Neural cell (in vitro differentiated cells): ENCODE data around the gene NRG2. TPM values are rescaled to one million over a fixed set of nuclear protein-coding genes. Genes with fewer than 3 reads are reported as not detected.

Source experiments
- H2AFZ ChIP-seq: fragments of 200-600, 300-800 bp; sonication (generic), shearing (Covaris generic); 2 replicates; pipeline ENCODE4 v1.6.0; 2014; ENCODE audit warnings: low read depth, mild to moderate bottlenecking, antibody characterized with exemption, low read length, moderate library complexity
- H3F3A ChIP-seq: fragments of 200-600 bp; shearing (Covaris generic); 2 replicates; pipeline ENCODE4 v1.6.1; 2016; ENCODE audit warnings: mild to moderate bottlenecking, moderate library complexity, mixed read lengths, antibody characterized with exemption, low read length; ENCODE audit not compliant: insufficient read depth, poor library complexity, severe bottlenecking
- H3K27ac ChIP-seq: fragments of 200-600, 300-800 bp; sonication (generic), shearing (Covaris generic); 2 replicates; pipeline ENCODE4 v1.5.1; 2014; ENCODE audit warnings: mild to moderate bottlenecking, low read length, moderate library complexity
- H3K27me3 ChIP-seq: fragments of 300-800, 200-600 bp; sonication (generic), shearing (Covaris generic); 2 replicates; pipeline ENCODE4 v1.6.0; 2014; ENCODE audit warnings: mild to moderate bottlenecking, low read depth, low read length, moderate library complexity; ENCODE audit not compliant: insufficient read depth
- H3K36me3 ChIP-seq: fragments of 300-800, 200-600 bp; sonication (generic), shearing (Covaris generic); 2 replicates; pipeline ENCODE4 v1.5.1; 2014; ENCODE audit warnings: mild to moderate bottlenecking, antibody characterized with exemption, low read length, moderate library complexity; ENCODE audit not compliant: insufficient read depth
- H3K4me2 ChIP-seq: fragments of 300-800, 200-600 bp; sonication (generic), shearing (Covaris generic); 2 replicates; pipeline ENCODE4 v1.6.0; 2014; ENCODE audit warnings: mild to moderate bottlenecking, low read length
- H3K4me3 ChIP-seq: fragments of 300-800, 200-600 bp; sonication (generic), shearing (Covaris generic); 2 replicates; pipeline ENCODE4 v1.5.1; 2014; ENCODE audit warnings: mild to moderate bottlenecking, low read length, moderate library complexity
- H3K79me2 ChIP-seq: fragments of 200-600 bp; shearing (Covaris generic); replicated peaks from 2 replicates; pipeline ENCODE4 v1.6.0; 2014; ENCODE audit warnings: mild to moderate bottlenecking, low read length, moderate library complexity; ENCODE audit not compliant: insufficient read depth
- H3K9ac ChIP-seq: fragments of 300-800, 200-600 bp; sonication (generic), shearing (Covaris generic); 2 replicates; pipeline ENCODE4 v1.6.1; 2016; ENCODE audit warnings: mild to moderate bottlenecking, low read length, mixed read lengths
- H3K9me2 ChIP-seq: fragments of 200-600 bp; shearing (Covaris generic); 2 replicates; pipeline ENCODE4 v1.6.1; 2016; ENCODE audit warnings: mild to moderate bottlenecking, low read length, mixed read lengths; ENCODE audit not compliant: insufficient read depth
- H3K9me3 ChIP-seq: fragments of 200-600, 300-800 bp; sonication (generic), shearing (Covaris generic); 2 replicates; pipeline ENCODE4 v1.6.1; 2016; ENCODE audit warnings: mild to moderate bottlenecking, mixed run types, low read length, moderate library complexity, mixed read lengths
- H4K20me1 ChIP-seq: fragments of 200-600 bp; shearing (Covaris generic); 2 replicates; pipeline ENCODE4 v1.6.1; 2016; ENCODE audit warnings: mild to moderate bottlenecking, mixed run types; ENCODE audit not compliant: insufficient read depth
- CTCF ChIP-seq: fragments of 450-650 bp; IDR thresholded peaks from 2 replicates; pipeline ENCODE4 v1.5.1; 2014; ENCODE audit warnings: antibody characterized with exemption, mild to moderate bottlenecking, moderate library complexity; ENCODE audit not compliant: poor library complexity, severe bottlenecking
- EP300 ChIP-seq: fragments of 450-650 bp; conservative IDR thresholded peaks from 2 replicates; pipeline ENCODE4 v1.6.1; 2014; ENCODE audit warnings: antibody characterized with exemption, mild to moderate bottlenecking, moderate library complexity; ENCODE audit not compliant: poor library complexity, severe bottlenecking
- EZH2 ChIP-seq: fragments of 200-600, 300-800 bp; shearing (Covaris generic), sonication (generic); IDR thresholded peaks from 2 replicates; pipeline ENCODE4 v1.6.1; 2014; ENCODE audit warnings: antibody characterized with exemption, low read length, borderline replicate concordance, mild to moderate bottlenecking; ENCODE audit not compliant: insufficient read depth, poor library complexity, severe bottlenecking
- MXI1 ChIP-seq: fragments of 450-650 bp; conservative IDR thresholded peaks from 2 replicates; pipeline ENCODE4 v1.6.1; 2014; ENCODE audit warnings: antibody characterized with exemption, mild to moderate bottlenecking; ENCODE audit not compliant: poor library complexity, severe bottlenecking
- POLR2AphosphoS5 ChIP-seq: IDR thresholded peaks from 2 replicates; pipeline ENCODE4 v1.6.1; 2012
- RAD21 ChIP-seq: fragments of 450-650 bp; conservative IDR thresholded peaks from 2 replicates; pipeline ENCODE4 v1.6.1; 2014; ENCODE audit warnings: antibody characterized with exemption, mild to moderate bottlenecking, moderate library complexity
- REST ChIP-seq: IDR thresholded peaks from 2 replicates; pipeline ENCODE4 v1.6.1; 2012; ENCODE audit warnings: borderline replicate concordance
- SMC3 ChIP-seq: fragments of 450-650 bp; conservative IDR thresholded peaks from 2 replicates; pipeline ENCODE4 v1.6.1; 2014; ENCODE audit warnings: antibody characterized with exemption, mild to moderate bottlenecking, moderate library complexity; ENCODE audit not compliant: poor library complexity
- TAF1 ChIP-seq: IDR thresholded peaks from 2 replicates; pipeline ENCODE4 v1.6.1; 2012; ENCODE audit warnings: low read depth
- polyA plus RNA-seq: library from polyadenylated mRNA; depleted of rRNA; stranded (reverse); fragments of >200 nt; gene quantifications from 2 replicates; pipeline ENCODE4 v1.2.3, GENCODE V29; 2014

NRG2 gene
- polyA plus RNA-seq, 1 donor from 2014 or later = 5.4 TPM

- Histone ChIP-seq H3K9ac (no peak overlapping the region), H3K27ac (no peak overlapping the region), H3K79me2 (no peaks in the 10 kb centered on the region), H3K4me2 (no peak overlapping the region), H3K27me3 (no peaks in the 10 kb centered on the region), H3K9me3 (no peaks in the 10 kb centered on the region), H3K36me3 (no peaks in the 10 kb centered on the region), H2AFZ (no peak overlapping the region), H3F3A (no peaks in the 10 kb centered on the region), H3K4me3 (no peak overlapping the region), H3K9me2 (no peaks in the 10 kb centered on the region), H4K20me1 (no peaks in the 10 kb centered on the region)
- no peak for TF ChIP-seq RAD21
- TF ChIP-seq SMC3 = no peak
- TF ChIP-seq EP300 = no peak
- TF ChIP-seq TAF1 = no peak
- TF ChIP-seq CTCF = no peak
- TF ChIP-seq POLR2AphosphoS5 = no peak
- no peak for TF ChIP-seq EZH2
- TF ChIP-seq REST = no peak
- no peak for TF ChIP-seq MXI1
Observed at GRCh38 chr5:140027807-140028206, 15.3 kb downstream of the NRG2 start.

- no peaks in the 10 kb centered on the region for H3K36me3 ChIP-seq
- no peaks in the 10 kb centered on the region for H3K9me2 ChIP-seq
- no peaks in the 10 kb centered on the region for H4K20me1 ChIP-seq
- H3K27ac ChIP-seq = no peak overlapping the region
- no peaks in the 10 kb centered on the region for H3F3A ChIP-seq
- H3K4me3 ChIP-seq = no peak overlapping the region
- no peaks in the 10 kb centered on the region for H3K9me3 ChIP-seq
- no peak overlapping the region for H3K4me2 ChIP-seq
- no peaks in the 10 kb centered on the region for H3K79me2 ChIP-seq
- no peak overlapping the region for H2AFZ ChIP-seq
- no peak for TF ChIP-seq MXI1
- no peak for TF ChIP-seq SMC3
- TF ChIP-seq REST = no peak
- no peak for TF ChIP-seq EP300
- no peak for TF ChIP-seq POLR2AphosphoS5
- no peak for TF ChIP-seq CTCF
- TF ChIP-seq EZH2 = no peak
- TF ChIP-seq RAD21 = no peak
- TF ChIP-seq TAF1 = no peak
- no peak overlapping the region for H3K9ac ChIP-seq
- H3K27me3 ChIP-seq = no peaks in the 10 kb centered on the region
Observed at GRCh38 chr5:140025736-140026135, 17.4 kb downstream of the NRG2 start.
